EL (cell line): ENCODE data around the gene NUCB1.
A peak's percentile ranks its signal among the peaks of the same experiment; 100 is the strongest.
"Not testable (repeated sequence)": the region's sequence is repeated elsewhere in the genome, so short reads cannot be mapped to it uniquely, and the experiment has no call there.

ENCODE experiments used
- DNase-seq: peaks from one replicate; pipeline ENCODE4 v3.0.0-alpha.2; 2016

Gene NUCB1

DNA sequence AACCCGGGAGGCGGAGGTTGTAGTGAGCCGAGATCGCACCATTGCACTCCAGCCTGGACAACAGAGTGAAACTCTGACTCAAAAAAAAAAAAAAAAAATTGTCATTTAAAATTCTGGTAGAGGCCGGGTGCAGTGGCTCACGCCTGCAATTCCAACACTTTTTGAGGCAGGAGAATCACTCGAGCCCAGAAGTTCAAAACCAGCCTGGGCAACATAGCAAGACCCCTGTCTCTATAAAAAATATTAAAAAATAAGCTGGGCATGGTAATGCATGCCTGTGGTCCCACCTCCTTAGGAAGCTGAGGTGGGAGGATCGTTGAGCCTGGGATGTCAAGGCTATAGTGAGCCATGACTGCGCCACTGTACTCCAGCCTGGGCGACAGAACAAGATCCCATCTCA, 6.2 kb downstream of the NUCB1 start:
- DNase-seq: no peak

DNA sequence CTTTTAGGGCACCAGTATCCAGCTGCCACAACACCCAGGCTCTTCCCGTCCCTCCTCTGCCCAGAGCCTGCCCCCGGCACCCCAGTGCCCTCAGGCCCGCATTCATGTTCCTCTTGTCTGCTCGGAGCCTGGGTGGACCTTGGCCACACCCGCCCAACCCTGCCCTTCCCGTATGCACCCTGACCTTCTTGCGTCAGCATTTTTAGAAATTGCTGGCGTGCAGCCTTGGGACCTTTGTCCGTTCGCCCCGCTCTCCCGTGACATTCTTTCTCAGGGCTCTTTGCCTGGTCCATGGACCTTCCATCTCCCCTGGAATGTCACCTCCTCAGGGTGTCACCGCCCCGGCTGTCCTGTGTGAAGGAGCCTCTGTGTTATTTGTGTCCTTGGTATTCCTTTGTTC, 7.6 kb downstream of the NUCB1 start:
- no peak for DNase-seq

- DNase-seq: not testable (repeated sequence)
Measured at GRCh38 chr19:48909424-48910077, 9.4 kb downstream of the NUCB1 start.

GRCh38 chr19:48910803-48911202, 10.7 kb downstream of the NUCB1 start:
- no peak for DNase-seq

GRCh38 chr19:48913114-48913889, 13.2 kb downstream of the NUCB1 start:
- DNase-seq: peak; percentile 23

DNA sequence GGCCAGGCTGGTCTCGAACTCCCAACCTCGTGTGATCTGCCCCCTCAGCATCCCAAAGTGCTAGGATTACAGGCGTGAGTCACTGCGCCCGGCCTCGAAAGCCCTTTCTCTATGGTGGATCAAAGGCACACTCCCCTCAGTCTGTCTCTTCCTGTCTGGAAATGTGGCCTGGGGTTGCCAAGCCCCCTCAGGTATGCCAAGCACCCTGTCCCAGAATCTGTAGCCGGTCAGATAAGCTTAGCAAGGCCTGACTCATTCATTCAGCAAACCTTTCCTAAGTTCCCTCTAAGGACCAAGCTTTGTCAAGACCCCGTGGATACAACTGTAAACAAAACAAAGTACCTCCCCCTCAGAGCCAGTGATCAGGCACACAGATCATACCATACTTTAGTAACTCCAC, 14.1 kb downstream of the NUCB1 start:
- DNase-seq: no peak

DNA sequence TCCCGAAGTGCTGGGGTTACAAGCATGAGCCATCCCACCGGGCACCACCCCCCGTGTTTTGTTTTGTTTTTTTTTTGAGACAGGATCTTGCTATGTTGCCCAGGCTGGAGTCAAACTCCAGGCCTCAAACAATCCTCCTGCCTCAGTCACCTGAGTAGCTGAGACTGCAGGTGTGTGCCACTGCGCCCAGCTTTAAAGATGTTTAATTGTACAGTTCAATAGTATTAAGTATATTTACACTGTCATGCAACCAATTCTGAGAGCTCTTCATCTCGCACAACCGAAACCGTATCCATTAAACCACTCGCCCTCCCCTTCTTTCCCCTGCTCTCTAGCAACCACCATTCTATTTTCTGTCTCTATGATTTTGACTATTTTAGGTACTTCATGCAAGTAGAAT, 15.6 kb downstream of the NUCB1 start:
- no peak for DNase-seq

- DNase-seq: no peak
Measured at GRCh38 chr19:48918071-48918470, 18.0 kb downstream of the NUCB1 start.

DNA sequence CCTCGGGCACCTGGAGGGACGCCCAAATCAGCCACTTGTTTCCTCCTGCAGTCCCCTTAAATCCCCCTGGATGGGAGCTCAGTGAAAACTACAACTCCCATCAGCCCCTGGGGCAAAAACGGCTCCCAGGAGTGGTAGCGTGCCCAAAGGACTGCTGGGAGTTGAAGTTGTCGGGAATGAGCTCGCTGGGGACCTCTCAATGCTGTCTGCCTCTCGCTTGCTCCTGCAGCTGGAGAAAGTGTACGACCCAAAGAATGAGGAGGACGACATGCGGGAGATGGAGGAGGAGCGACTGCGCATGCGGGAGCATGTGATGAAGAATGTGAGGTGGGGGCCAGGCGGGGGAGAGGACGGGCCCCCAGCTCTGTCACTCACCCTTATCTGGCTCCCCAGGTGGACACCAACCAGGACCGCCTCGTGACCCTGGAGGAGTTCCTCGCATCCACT, 18.7 kb downstream of the NUCB1 start:
- DNase-seq: peak; percentile 34

DNA sequence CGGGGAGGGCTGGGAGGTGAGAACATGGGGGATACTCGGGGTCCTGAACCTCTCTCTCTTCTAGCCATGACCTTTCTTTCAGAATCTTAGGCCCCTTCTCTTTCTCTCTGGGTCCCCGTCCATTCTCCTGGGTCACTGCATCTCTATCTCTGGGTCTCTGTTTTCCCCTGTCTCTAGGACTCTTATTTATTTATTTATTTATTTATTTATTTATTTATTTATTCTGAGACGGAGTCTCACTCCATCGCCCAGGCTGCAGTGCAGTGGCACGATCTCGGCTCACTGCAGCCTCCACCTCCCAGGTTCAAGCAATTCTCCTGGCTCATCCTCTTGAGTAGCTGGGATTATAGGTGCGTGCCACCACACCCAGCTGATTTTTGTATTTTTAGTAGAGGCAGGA, 19.2 kb downstream of the NUCB1 start:
- DNase-seq: not testable (repeated sequence)

GRCh38 chr19:48920949-48921348, 20.8 kb downstream of the NUCB1 start:
- DNase-seq: no peak

DNA sequence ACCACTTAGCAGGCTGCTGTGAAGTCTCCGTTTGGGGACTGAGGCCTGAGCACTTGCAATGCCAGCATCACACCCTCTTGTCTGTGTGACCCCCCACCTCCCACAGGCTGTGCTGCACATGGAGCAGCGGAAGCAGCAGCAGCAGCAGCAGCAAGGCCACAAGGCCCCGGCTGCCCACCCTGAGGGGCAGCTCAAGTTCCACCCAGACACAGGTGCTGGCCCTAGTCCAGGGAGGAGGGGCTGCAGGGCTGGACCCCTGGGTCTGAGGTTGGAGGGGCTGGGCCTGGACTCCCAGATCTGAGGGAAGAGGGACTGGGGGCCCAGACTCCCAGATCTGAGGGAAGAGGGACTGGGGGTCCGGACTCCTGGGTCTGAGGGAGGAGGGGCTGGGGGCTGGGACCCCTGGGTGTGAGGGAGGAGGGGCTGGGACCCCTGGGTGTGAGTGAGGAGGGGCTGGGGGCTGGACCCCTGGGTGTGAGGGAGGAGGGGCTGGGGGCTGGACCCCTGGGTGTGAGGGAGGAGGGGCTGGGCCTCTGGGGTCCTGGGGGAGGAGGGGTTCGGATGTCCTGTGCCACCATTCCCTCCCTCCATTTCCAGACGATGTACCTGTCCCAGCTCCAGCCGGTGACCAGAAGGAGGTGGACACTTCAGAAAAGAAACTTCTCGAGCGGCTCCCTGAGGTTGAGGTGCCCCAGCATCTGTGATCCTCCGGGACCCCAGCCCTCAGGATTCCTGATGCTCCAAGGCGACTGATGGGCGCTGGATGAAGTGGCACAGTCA, 21.8 kb downstream of the NUCB1 start:
- no peak for DNase-seq

GRCh38 chr19:48922548-48923490, 22.7 kb downstream of the NUCB1 start:
- DNase-seq: no peak

DNA sequence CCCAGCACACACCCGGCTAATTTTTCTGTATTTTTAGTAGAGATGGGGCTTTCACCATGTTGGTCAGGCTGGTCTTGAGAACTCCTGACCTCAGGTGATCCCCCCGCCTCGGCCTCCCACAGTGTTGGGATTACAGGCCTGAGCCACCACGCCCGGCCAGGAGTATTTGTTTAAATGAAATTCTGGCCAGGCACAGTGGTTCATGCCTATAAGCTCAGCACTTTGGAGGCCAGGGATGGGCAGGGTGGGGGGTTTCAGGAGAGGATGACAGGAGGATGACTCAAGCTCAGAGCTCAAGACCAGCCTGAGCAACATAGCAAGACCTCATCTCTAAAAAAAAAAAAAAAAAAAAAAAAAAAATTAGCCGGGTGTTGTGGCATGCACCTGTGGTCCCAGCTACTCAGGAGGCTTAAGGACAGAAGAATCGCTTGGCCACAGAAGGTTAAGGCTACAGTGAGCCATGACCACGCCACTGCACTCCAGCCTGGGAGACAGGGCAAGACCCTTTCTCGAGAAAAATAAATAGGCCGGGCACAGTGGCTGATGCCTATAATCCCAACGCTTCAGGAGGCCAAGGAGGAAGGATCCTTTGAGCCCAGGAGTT, 25.2 kb downstream of the NUCB1 start:
- peak; percentile 91 for DNase-seq

DNA sequence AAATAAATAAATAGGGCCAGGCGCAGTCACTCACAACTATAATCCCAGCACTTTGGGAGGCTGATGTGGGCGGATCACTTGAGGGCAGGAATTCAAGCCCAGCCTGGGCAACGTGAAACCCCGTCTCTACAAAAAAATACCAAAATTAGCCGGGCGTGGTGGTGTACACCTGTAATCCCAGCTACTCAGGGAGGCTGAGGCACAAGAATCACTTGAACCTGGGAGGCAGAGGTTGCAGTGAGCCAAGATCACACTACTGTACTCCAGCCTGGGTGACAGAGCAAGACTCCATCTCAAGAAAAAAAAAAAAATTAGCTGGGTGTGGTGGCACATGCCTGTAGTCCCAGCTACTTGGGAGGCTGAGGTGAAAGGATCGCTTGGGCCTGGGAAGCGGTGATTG, 25.8 kb downstream of the NUCB1 start:
- not testable (repeated sequence) for DNase-seq

DNA sequence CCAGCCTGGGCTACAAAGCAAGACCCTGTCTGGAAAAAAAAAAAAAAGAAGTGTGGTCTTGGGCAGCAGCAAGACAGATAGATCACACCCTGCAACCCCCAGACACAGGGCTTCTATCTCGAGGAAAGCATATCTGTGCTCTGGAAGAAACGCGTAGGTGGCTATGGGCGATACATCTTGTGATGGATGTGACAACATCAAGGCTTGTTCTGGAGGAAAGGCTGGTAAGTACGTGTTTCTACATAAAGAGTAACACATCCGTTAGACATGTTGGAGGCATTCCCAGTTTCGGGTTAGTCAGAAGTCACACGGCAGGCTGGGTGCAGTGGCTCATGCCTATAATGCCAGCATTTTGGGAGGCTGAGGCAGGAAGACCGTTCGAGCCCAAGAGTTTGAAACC, 26.8 kb downstream of the NUCB1 start:
- DNase-seq: peak; percentile 95

DNA sequence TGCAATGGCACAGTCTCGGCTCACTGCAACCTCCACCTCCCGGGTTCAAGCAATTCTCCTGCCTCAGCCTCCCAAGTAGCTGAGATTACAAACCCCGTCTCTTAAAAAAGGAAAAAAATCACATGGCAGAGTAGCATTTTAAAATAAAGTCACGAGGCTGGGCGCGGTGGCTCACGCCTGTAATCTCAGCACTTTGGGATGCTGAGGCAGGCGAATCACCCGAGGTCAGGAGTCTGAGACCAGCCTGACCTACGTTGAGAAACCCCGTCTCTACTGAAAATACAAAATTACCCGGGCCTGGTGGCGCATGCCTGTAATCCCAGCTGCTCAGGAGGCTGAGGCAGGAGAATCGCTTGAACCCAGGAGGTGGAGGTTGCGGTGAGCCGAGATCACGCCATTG, 27.6 kb downstream of the NUCB1 start:
- DNase-seq: not testable (repeated sequence)

DNA sequence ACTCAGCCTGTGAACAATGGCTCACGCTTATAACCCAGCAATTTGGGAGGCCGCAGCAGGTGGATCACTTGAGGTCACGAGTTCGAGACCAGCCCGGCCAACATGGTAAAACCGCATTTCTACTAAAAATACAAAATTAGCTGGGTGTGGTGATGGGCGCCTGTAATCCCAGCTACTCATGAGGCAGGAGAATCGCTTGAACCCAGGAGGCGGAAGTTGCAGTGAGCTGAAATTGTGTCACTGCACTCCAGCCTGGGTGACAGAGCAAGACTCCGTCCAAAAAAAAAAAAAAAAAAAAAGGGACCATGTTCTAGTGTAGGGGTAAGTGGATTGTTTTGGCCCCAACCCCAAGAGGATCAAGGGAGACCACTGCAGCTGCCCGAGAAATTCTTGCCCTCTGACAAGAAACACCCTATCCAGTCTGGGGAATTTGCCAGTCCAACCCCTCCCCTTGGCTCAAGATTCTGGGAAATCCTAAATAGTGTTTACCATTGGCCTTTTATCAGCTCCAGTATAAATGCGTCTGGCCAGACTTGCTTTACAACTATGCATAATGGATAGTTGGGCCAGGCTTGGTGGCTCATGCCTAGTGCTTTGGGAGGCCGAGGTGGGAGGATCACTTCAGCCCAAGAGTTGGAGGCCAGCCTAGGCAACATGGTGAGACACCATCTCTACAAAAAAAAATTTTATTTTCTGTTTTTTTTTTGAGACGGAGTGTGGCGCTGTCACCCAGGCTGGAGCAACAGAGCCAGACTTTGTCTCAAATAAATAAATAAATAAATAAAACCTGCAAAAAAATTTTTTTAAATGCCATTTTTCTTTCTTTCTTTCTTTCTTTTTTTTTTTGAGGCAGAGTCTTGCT, 28.3 kb downstream of the NUCB1 start:
- DNase-seq: no peak

GRCh38 chr19:48933382-48933932, 33.3 kb downstream of the NUCB1 start, which contains the start of gene DHDH:
Gene DHDH, plus strand, starts transcription at chr19:48933699. Its CDS starts 23 bp downstream, at chr19:48933722.
- peak; percentile 71 for DNase-seq

- DNase-seq: no peak
Measured at GRCh38 chr19:48934837-48935236, 34.7 kb downstream of the NUCB1 start.

DNA sequence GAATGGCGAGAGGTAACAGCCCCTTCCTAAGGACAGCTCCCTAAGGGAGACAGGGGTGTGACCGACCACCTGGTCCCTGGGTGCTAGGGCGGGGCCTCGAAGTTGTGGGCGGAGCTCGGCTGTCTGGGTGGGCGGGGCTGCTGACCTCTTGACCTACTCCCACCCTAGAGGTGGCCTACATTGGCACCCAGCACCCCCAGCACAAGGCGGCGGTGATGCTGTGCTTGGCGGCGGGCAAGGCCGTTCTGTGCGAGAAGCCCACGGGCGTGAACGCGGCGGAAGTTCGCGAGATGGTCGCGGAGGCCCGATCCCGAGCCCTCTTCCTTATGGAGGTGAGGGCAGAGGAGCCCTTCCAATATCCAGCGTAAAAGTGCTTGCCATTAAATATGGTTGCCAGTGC, 35.8 kb downstream of the NUCB1 start:
- DNase-seq: no peak
